ENCODE results near the gene IL26.

GRCh38 chr12:68240975-68241374 lies 15.4 kb upstream of the IL26 start:
- TF ChIP-seq, protein P1, sequence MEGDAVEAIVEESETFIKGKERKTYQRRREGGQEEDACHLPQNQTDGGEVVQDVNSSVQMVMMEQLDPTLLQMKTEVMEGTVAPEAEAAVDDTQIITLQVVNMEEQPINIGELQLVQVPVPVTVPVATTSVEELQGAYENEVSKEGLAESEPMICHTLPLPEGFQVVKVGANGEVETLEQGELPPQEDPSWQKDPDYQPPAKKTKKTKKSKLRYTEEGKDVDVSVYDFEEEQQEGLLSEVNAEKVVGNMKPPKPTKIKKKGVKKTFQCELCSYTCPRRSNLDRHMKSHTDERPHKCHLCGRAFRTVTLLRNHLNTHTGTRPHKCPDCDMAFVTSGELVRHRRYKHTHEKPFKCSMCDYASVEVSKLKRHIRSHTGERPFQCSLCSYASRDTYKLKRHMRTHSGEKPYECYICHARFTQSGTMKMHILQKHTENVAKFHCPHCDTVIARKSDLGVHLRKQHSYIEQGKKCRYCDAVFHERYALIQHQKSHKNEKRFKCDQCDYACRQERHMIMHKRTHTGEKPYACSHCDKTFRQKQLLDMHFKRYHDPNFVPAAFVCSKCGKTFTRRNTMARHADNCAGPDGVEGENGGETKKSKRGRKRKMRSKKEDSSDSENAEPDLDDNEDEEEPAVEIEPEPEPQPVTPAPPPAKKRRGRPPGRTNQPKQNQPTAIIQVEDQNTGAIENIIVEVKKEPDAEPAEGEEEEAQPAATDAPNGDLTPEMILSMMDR (IDR thresholded peaks at IDR 0.05): no peak
- no peak for TF ChIP-seq POLR2A (IDR thresholded peaks at IDR 0.05)
